Endothelial cell (in vitro differentiated cells): ENCODE measurements around the gene SMAD7. TPM values are rescaled to one million over a fixed set of nuclear protein-coding genes. Genes with fewer than 3 reads are reported as not detected.

Experiments used
- DNase-seq: peaks from one replicate; pipeline ENCODE4 v3.0.0; 2021; ENCODE audit warnings: low spot score
- H3K27ac Mint-ChIP-seq: one replicate; pipeline ENCODE4 v1.8.0; 2021; ENCODE audit warnings: mixed read lengths, inconsistent platforms; ENCODE audit not compliant: unreplicated experiment
- H3K27me3 Mint-ChIP-seq: one replicate; pipeline ENCODE4 v1.8.0; 2021; ENCODE audit warnings: mild to moderate bottlenecking, moderate library complexity, mixed read lengths, inconsistent platforms; ENCODE audit not compliant: unreplicated experiment
- H3K36me3 Mint-ChIP-seq: one replicate; pipeline ENCODE4 v1.8.0; 2021; ENCODE audit warnings: mild to moderate bottlenecking, low read depth, mixed read lengths, inconsistent platforms; ENCODE audit not compliant: unreplicated experiment
- H3K4me1 Mint-ChIP-seq: one replicate; pipeline ENCODE4 v1.8.0; 2021; ENCODE audit warnings: mild to moderate bottlenecking, mixed read lengths, inconsistent platforms; ENCODE audit not compliant: unreplicated experiment
- H3K4me3 Mint-ChIP-seq: one replicate; pipeline ENCODE4 v1.8.0; 2021; ENCODE audit warnings: mild to moderate bottlenecking, mixed read lengths, inconsistent platforms; ENCODE audit not compliant: unreplicated experiment
- H3K9me3 Mint-ChIP-seq: one replicate; pipeline ENCODE4 v1.8.0; 2021; ENCODE audit warnings: mixed read lengths, inconsistent platforms; ENCODE audit not compliant: unreplicated experiment
- CTCF ChIP-seq: fragments of 200-600 bp; sonication (generic); IDR thresholded peaks from one replicate; pipeline ENCODE4 v1.5.0; 2021; ENCODE audit warnings: antibody characterized with exemption; ENCODE audit not compliant: unreplicated experiment
- total RNA-seq: library from RNA; stranded (reverse); fragmentation: NEBNext Ultra II Directional; extraction: Animal tissue kit (Norgen Biotek cat#: 25700); gene quantifications from one replicate; pipeline ENCODE4 v1.2.1, GENCODE V29; 2021; ENCODE audit not compliant: unreplicated experiment

SMAD7 gene
- total RNA-seq, 1 donor from 2014 or later, result 30.1 TPM

GRCh38 chr18:48902023-48902855 is 48.5 kb downstream of the SMAD7 start:
- Mint-ChIP-seq H3K27ac (no peak overlapping the region), H3K36me3 (peaks cover 16% of the 10 kb centered on the region), H3K9me3 (no peaks in the 10 kb centered on the region), H3K4me1 (no peaks in the 10 kb centered on the region), H3K27me3 (peaks cover 2% of the 10 kb centered on the region), H3K4me3 (no peak overlapping the region)
- no peak for DNase-seq
- no peak for TF ChIP-seq CTCF

GRCh38 chr18:48901145-48902022 is 49.4 kb downstream of the SMAD7 start:
- H3K36me3 Mint-ChIP-seq, result peaks cover 16% of the 10 kb centered on the region
- peaks cover 2% of the 10 kb centered on the region for H3K27me3 Mint-ChIP-seq
- no peaks in the 10 kb centered on the region for H3K9me3 Mint-ChIP-seq
- peaks cover 4% of the 10 kb centered on the region for H3K4me1 Mint-ChIP-seq
- H3K27ac Mint-ChIP-seq, result no peak overlapping the region
- no peak for DNase-seq
- TF ChIP-seq CTCF, result no peak
- no peak overlapping the region for H3K4me3 Mint-ChIP-seq

- Mint-ChIP-seq H3K4me1 (peaks cover 4% of the 10 kb centered on the region), H3K36me3 (peaks cover 16% of the 10 kb centered on the region), H3K9me3 (no peaks in the 10 kb centered on the region), H3K4me3 (no peak overlapping the region), H3K27me3 (peaks cover 2% of the 10 kb centered on the region), H3K27ac (no peak overlapping the region)
- no peak for DNase-seq
- TF ChIP-seq CTCF, result no peak
Measured at GRCh38 chr18:48900469-48900868, 50.3 kb downstream of the SMAD7 start.

- peaks cover 9% of the 10 kb centered on the region for H3K36me3 Mint-ChIP-seq
- peaks cover 4% of the 10 kb centered on the region for H3K4me1 Mint-ChIP-seq
- no peak overlapping the region for H3K4me3 Mint-ChIP-seq
- no peak for DNase-seq
- TF ChIP-seq CTCF, result no peak
- peaks cover 2% of the 10 kb centered on the region for H3K27me3 Mint-ChIP-seq
- no peak overlapping the region for H3K27ac Mint-ChIP-seq
- no peaks in the 10 kb centered on the region for H3K9me3 Mint-ChIP-seq
Measured at GRCh38 chr18:48899558-48900174, 51.1 kb downstream of the SMAD7 start.
